Measurements from ENCODE around the gene CD81.

DNA sequence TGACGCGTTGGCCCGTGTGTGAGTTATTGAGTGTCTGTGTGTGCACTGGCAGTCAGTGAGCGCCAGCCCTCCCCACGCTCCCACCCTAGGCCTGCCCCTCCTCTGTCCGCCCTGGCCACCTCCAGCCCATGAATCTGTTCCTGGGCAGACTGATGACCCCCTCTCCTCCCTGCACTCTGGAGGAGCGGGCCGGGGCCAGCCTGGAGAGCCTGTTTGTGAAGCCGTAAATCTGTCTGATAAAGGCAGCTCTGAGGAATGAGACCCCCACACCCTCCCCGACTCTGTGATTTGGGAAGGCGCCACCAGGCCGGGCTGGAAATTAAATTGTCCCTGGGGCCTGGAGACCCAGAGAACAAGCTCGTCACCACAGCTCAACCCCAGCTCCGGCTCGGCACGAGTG is 32.0 kb downstream of the CD81 start:
- TF ChIP-seq, protein P1, sequence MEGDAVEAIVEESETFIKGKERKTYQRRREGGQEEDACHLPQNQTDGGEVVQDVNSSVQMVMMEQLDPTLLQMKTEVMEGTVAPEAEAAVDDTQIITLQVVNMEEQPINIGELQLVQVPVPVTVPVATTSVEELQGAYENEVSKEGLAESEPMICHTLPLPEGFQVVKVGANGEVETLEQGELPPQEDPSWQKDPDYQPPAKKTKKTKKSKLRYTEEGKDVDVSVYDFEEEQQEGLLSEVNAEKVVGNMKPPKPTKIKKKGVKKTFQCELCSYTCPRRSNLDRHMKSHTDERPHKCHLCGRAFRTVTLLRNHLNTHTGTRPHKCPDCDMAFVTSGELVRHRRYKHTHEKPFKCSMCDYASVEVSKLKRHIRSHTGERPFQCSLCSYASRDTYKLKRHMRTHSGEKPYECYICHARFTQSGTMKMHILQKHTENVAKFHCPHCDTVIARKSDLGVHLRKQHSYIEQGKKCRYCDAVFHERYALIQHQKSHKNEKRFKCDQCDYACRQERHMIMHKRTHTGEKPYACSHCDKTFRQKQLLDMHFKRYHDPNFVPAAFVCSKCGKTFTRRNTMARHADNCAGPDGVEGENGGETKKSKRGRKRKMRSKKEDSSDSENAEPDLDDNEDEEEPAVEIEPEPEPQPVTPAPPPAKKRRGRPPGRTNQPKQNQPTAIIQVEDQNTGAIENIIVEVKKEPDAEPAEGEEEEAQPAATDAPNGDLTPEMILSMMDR (IDR thresholded peaks at IDR 0.05; ENCODE audit: low read depth, low read length, poor library complexity, severe bottlenecking), result no peak
- no peak for TF ChIP-seq EZH2phosphoT487 (IDR thresholded peaks at IDR 0.05; ENCODE audit: borderline replicate concordance, low read length)
